Lower leg skin (tissue), 3 donors: ENCODE measurements around the gene ST7.

ENCODE experiments used
- POLR2A ChIP-seq, 2 donors: fragments of 450-650 bp; IDR thresholded peaks; one replicate each; pipeline ENCODE4 v1.6.1; 2016 to 2017; ENCODE audit warnings: antibody characterized with exemption in 2 of 2, mild to moderate bottlenecking in 1 of 2, moderate library complexity in 1 of 2
- TF ChIP-seq, protein P1 (sequence below), 3 donors: fragments of 450-650 bp; IDR thresholded peaks; one replicate each; pipeline ENCODE4 v1.5.1; 2016; ENCODE audit warnings: antibody characterized with exemption in 3 of 3, mild to moderate bottlenecking in 3 of 3, moderate library complexity in 2 of 3

DNA sequence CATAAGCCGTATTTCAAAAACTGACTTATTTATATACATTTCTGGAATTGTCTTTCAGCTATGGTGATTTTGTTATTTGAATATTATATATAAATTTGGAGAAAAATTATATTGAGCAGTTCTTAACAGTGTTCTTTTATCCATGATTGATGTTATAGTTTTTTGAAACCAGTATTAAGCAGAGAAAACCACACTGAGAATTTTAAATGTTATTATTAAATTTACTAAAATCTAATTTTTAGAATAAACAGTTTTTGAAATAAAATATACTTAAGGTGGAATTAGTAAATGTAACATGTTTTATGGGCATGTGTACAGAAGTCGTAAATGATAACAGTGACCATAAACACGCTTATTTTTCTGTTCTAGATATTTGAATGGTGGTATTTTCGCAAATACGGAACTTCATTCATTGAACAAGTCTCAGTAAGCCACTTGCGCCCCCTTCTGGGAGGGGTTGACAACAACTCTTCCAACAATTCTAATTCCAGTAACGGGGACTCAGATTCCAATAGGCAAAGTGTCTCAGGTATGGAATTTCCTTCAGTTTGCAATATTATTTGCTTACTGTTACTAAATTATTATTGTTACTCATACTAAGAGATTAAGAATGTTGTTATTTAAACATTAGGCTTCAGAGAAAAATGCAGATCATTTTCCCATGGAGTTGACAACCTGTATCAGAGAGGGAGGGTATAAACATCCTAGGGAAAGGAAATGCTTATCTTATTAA lies 166.1 kb downstream of the ST7 start:
- TF ChIP-seq POLR2A (IDR thresholded peaks at IDR 0.05), result no peak
- TF ChIP-seq, protein P1, sequence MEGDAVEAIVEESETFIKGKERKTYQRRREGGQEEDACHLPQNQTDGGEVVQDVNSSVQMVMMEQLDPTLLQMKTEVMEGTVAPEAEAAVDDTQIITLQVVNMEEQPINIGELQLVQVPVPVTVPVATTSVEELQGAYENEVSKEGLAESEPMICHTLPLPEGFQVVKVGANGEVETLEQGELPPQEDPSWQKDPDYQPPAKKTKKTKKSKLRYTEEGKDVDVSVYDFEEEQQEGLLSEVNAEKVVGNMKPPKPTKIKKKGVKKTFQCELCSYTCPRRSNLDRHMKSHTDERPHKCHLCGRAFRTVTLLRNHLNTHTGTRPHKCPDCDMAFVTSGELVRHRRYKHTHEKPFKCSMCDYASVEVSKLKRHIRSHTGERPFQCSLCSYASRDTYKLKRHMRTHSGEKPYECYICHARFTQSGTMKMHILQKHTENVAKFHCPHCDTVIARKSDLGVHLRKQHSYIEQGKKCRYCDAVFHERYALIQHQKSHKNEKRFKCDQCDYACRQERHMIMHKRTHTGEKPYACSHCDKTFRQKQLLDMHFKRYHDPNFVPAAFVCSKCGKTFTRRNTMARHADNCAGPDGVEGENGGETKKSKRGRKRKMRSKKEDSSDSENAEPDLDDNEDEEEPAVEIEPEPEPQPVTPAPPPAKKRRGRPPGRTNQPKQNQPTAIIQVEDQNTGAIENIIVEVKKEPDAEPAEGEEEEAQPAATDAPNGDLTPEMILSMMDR (IDR thresholded peaks at IDR 0.05), result peak in 1 of 3 donors; percentile 60
